HCT116 (cell line): ENCODE measurements around the gene LUC7L2. TPM values are rescaled to one million over a fixed set of nuclear protein-coding genes. Genes with fewer than 3 reads are reported as not detected.

Experiments used
- ATAC-seq: fragments of 200-7000 bp; cut with Tn5 transposase; 2 replicates; pipeline ENCODE4 v1.9.1; 2020; ENCODE audit warnings: mild to moderate bottlenecking, moderate library complexity
- BruUV-seq: library from RNA; stranded (reverse); fragments of 400-500 nt; replicated peaks from 2 replicates; lab custom pipeline; 2021; lab: Mats Ljungman, UMichigan
- CTCF ChIA-PET: fragments of 300-600 bp; sonication (Branson Sonifier 250); formaldehyde crosslinking; loops from one replicate; lab custom pipeline; 2021; ENCODE audit warnings: antibody characterized with exemption; lab: Charles Lee
- POLR2A ChIA-PET: fragments of 300-600, 350-600 bp; sonication (Branson Sonifier 250); formaldehyde crosslinking; loops from one replicate; lab custom pipeline; 2021; ENCODE audit warnings: antibody characterized with exemption; lab: Charles Lee
- RAD21 ChIA-PET, 2 experiments: fragments of 300-600 bp; sonication (Branson Sonifier 250); formaldehyde crosslinking; loops; one replicate each; lab custom pipeline; 2023; ENCODE audit warnings: low total read pairs in 2 of 2; ENCODE audit not compliant: uncharacterized antibody in 2 of 2, unreplicated experiment in 2 of 2, low non-redundant PET in 1 of 2; lab: Charles Lee
- DNase-seq: peaks from one replicate; pipeline ENCODE4 v3.0.0-alpha.2; 2010; ENCODE audit warnings: low read depth, low spot score
- H2AFZ ChIP-seq: fragments of 200-600 bp; shearing (Covaris generic), sonication (generic); 2 replicates; pipeline ENCODE4 v1.6.1; 2017; ENCODE audit warnings: low read depth, mixed run types, mixed read lengths, antibody characterized with exemption, low read length; ENCODE audit not compliant: poor library complexity, severe bottlenecking
- H3K27ac ChIP-seq: 2 replicates; pipeline ENCODE4 v1.5.1; 2012; ENCODE audit warnings: low read depth, low read length
- H3K27me3 ChIP-seq: fragments of 200-600 bp; sonication (generic); 2 replicates; pipeline ENCODE4 v1.6.1; 2016; ENCODE audit warnings: mixed run types, low read length, mixed read lengths; ENCODE audit not compliant: insufficient read depth
- H3K36me3 ChIP-seq, 2 experiments: fragments of 200-500 bp in 1 of 2; fragments of 200-600 bp in 1 of 2; sonication (Bioruptor generic) in 1 of 2; sonication (generic) in 1 of 2; 2 replicates each; pipeline versions ENCODE4 v1.5.1 to v1.6.1; 2014 to 2016; ENCODE audit warnings: low read length in 2 of 2, inconsistent platforms in 1 of 2, mixed read lengths in 1 of 2, mixed run types in 1 of 2; ENCODE audit not compliant: insufficient read depth in 2 of 2, control insufficient read depth in 1 of 2
- H3K4me1 ChIP-seq, 2 experiments: fragments of 200-600 bp in 1 of 2; sonication (generic) in 1 of 2; 2 replicates each; pipeline versions ENCODE4 v1.5.1 to v1.6.1; 2012 to 2017; ENCODE audit warnings: low read length in 2 of 2, inconsistent platforms in 1 of 2, mild to moderate bottlenecking in 1 of 2, mixed read lengths in 1 of 2, mixed run types in 1 of 2, moderate library complexity in 1 of 2; ENCODE audit not compliant: insufficient read depth in 2 of 2, control insufficient read depth in 1 of 2
- H3K4me2 ChIP-seq: fragments of 200-600 bp; sonication (generic); 2 replicates; pipeline ENCODE4 v1.6.1; 2017; ENCODE audit warnings: mixed run types, low read length, mixed read lengths
- H3K4me3 ChIP-seq, 2 experiments: fragments of 200-600 bp in 1 of 2; sonication (generic) in 1 of 2; replicated peaks in 1 of 2; 2 replicates each; pipeline ENCODE4 v1.5.1; 2011 to 2016; ENCODE audit warnings: low read length in 2 of 2, control low read depth in 1 of 2, low read depth in 1 of 2, mild to moderate bottlenecking in 1 of 2, mixed read lengths in 1 of 2, mixed run types in 1 of 2
- H3K79me2 ChIP-seq: fragments of 200-600 bp; sonication (generic); 2 replicates; pipeline ENCODE4 v1.6.1; 2017; ENCODE audit warnings: mild to moderate bottlenecking, mixed run types, low read length, moderate library complexity, mixed read lengths; ENCODE audit not compliant: insufficient read depth
- H3K9ac ChIP-seq: fragments of 200-600 bp; sonication (generic); 2 replicates; pipeline ENCODE4 v1.6.1; 2016; ENCODE audit warnings: low read length, mixed read lengths
- H3K9me2 ChIP-seq: fragments of 200-600 bp; sonication (generic), shearing (Covaris generic); 2 replicates; pipeline ENCODE4 v1.6.1; 2017; ENCODE audit warnings: mixed run types, mild to moderate bottlenecking, moderate library complexity; ENCODE audit not compliant: insufficient read depth
- H3K9me3 ChIP-seq, 2 experiments: fragments of 200-500 bp in 1 of 2; fragments of 200-600 bp in 1 of 2; sonication (Bioruptor generic) in 1 of 2; sonication (generic) in 1 of 2; 2 replicates each; pipeline ENCODE4 v1.6.1; 2014 to 2017; ENCODE audit warnings: low read length in 2 of 2, mixed read lengths in 2 of 2, inconsistent platforms in 1 of 2, low read depth in 1 of 2, mild to moderate bottlenecking in 1 of 2, mixed run types in 1 of 2, moderate library complexity in 1 of 2; ENCODE audit not compliant: control insufficient read depth in 1 of 2, insufficient read depth in 1 of 2
- H4K20me1 ChIP-seq: fragments of 200-600 bp; sonication (generic), shearing (Covaris generic); 2 replicates; pipeline ENCODE4 v1.6.1; 2017; ENCODE audit warnings: mixed run types, mild to moderate bottlenecking, moderate library complexity; ENCODE audit not compliant: insufficient read depth
- FOSL1 ChIP-seq: IDR thresholded peaks from 2 replicates; pipeline ENCODE4 v1.6.1; 2012; ENCODE audit warnings: low read depth
- POLR2A ChIP-seq: IDR thresholded peaks from 2 replicates; pipeline ENCODE4 v1.7.0; 2011; ENCODE audit warnings: borderline replicate concordance; ENCODE audit not compliant: insufficient read depth, insufficient read length; ENCODE audit errors: extremely low read depth
- SRF ChIP-seq: IDR thresholded peaks from 2 replicates; pipeline ENCODE4 v1.6.1; 2012; ENCODE audit warnings: low read depth
- TCF7L2 ChIP-seq: IDR thresholded peaks from 2 replicates; pipeline ENCODE4 v1.7.0; 2011; ENCODE audit warnings: borderline replicate concordance, inconsistent platforms; ENCODE audit not compliant: insufficient read depth, insufficient read length; ENCODE audit errors: extremely low read depth
- ZNF274 ChIP-seq: fragments of 200-500 bp; sonication (Bioruptor generic); IDR thresholded peaks from 2 replicates; pipeline ENCODE4 v1.6.1; 2014; ENCODE audit warnings: mild to moderate bottlenecking, low read depth, low read length, inconsistent platforms
- intact Hi-C: fragments of 100-400 bp; cut with micrococcal nuclease; formaldehyde crosslinking; loops from 2 replicates; pipeline ENCODE4 v1.10.0; 2022
- total RNA-seq: library from RNA; stranded (reverse); gene quantifications from one replicate; pipeline ENCODE4 v1.2.1, GENCODE V29; 2021; ENCODE audit not compliant: unreplicated experiment
- TF ChIP-seq, protein P1 (sequence below): IDR thresholded peaks from 2 replicates; pipeline ENCODE4 v1.6.1; 2012; ENCODE audit warnings: low read depth
- TF ChIP-seq, protein P2 (sequence below): IDR thresholded peaks from 2 replicates; pipeline ENCODE4 v1.6.1; 2012

Gene LUC7L2
- total RNA-seq, 1 experiment from 2014 or later: 98.8 TPM

DNA sequence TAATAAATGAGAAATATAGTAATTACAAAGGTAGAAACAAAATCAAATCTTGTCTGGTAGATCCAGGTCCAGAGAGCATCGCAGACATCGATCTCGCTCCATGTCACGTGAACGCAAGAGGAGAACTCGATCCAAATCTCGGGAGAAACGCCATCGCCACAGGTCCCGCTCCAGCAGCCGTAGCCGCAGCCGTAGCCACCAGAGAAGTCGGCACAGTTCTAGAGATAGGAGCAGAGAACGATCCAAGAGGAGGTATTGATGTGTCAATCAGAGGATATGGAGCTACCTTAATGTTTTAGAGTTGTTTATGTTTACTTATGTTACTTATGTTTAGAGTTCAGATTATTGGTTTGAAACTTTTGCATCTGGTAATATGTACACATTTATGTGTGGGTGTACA is 57.8 kb downstream of the LUC7L2 start:
- ChIA-PET RAD21 (no interaction called here), POLR2A (no interaction called here), CTCF (no interaction called here)
- Histone ChIP-seq H3K4me2 (no peak overlapping the region), H3K4me1 (peaks cover 0 to 4% of the 10 kb centered on the region in 2 experiments; a peak in 2 of 4 replicates), H3K4me3 (no peak overlapping the region), H3K27me3 (no peaks in the 10 kb centered on the region), H4K20me1 (peaks cover 6% of the 10 kb centered on the region; the same call in 1 of the 2 replicates), H3K36me3 (peaks cover 25 to 42% of the 10 kb centered on the region in 2 experiments), H3K27ac (no peak overlapping the region), H3K79me2 (peaks cover 37% of the 10 kb centered on the region; the same call in 1 of the 2 replicates), H2AFZ (no peak overlapping the region), H3K9me2 (no peaks in the 10 kb centered on the region), H3K9me3 (no peaks in the 10 kb centered on the region), H3K9ac (no peak overlapping the region)
- ATAC-seq: no peak
- intact Hi-C loops: no loop called here
- no peak for TF ChIP-seq TCF7L2
- TF ChIP-seq SRF: no peak
- TF ChIP-seq, protein P1, sequence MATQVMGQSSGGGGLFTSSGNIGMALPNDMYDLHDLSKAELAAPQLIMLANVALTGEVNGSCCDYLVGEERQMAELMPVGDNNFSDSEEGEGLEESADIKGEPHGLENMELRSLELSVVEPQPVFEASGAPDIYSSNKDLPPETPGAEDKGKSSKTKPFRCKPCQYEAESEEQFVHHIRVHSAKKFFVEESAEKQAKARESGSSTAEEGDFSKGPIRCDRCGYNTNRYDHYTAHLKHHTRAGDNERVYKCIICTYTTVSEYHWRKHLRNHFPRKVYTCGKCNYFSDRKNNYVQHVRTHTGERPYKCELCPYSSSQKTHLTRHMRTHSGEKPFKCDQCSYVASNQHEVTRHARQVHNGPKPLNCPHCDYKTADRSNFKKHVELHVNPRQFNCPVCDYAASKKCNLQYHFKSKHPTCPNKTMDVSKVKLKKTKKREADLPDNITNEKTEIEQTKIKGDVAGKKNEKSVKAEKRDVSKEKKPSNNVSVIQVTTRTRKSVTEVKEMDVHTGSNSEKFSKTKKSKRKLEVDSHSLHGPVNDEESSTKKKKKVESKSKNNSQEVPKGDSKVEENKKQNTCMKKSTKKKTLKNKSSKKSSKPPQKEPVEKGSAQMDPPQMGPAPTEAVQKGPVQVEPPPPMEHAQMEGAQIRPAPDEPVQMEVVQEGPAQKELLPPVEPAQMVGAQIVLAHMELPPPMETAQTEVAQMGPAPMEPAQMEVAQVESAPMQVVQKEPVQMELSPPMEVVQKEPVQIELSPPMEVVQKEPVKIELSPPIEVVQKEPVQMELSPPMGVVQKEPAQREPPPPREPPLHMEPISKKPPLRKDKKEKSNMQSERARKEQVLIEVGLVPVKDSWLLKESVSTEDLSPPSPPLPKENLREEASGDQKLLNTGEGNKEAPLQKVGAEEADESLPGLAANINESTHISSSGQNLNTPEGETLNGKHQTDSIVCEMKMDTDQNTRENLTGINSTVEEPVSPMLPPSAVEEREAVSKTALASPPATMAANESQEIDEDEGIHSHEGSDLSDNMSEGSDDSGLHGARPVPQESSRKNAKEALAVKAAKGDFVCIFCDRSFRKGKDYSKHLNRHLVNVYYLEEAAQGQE: no peak
- TF ChIP-seq ZNF274: no peak
- TF ChIP-seq FOSL1: no peak
- TF ChIP-seq, protein P2, sequence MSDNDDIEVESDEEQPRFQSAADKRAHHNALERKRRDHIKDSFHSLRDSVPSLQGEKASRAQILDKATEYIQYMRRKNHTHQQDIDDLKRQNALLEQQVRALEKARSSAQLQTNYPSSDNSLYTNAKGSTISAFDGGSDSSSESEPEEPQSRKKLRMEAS: no peak
- no peak for TF ChIP-seq POLR2A
- no TSS peak for BruUV-seq
- no peak for DNase-seq
